IPS DF 6.9 (cell line): ENCODE measurements around the gene TRAP1.

Source experiments
- DNase-seq: peaks from one replicate; pipeline ENCODE4 v3.0.0-alpha.2; 2013; ENCODE audit warnings: low read depth, low spot score
- H3K27ac ChIP-seq: one replicate; pipeline ENCODE4 v1.5.1; 2013; ENCODE audit warnings: low read length, control low read depth
- H3K27me3 ChIP-seq: 2 replicates; pipeline ENCODE4 v1.6.1; 2013; ENCODE audit warnings: mild to moderate bottlenecking, low read length; ENCODE audit not compliant: control insufficient read depth, insufficient read depth
- H3K36me3 ChIP-seq: 2 replicates; pipeline ENCODE4 v1.6.1; 2013; ENCODE audit warnings: low read length; ENCODE audit not compliant: control insufficient read depth, insufficient read depth
- H3K4me1 ChIP-seq: 2 replicates; pipeline ENCODE4 v1.6.1; 2013; ENCODE audit warnings: low read length; ENCODE audit not compliant: control insufficient read depth, insufficient read depth
- H3K4me3 ChIP-seq: 2 replicates; pipeline ENCODE4 v1.5.1; 2013; ENCODE audit warnings: mild to moderate bottlenecking, low read length
- H3K9me3 ChIP-seq: 2 replicates; pipeline ENCODE4 v1.6.1; 2013; ENCODE audit warnings: low read length, inconsistent platforms; ENCODE audit not compliant: control insufficient read depth, insufficient read depth
- WGBS: extraction: QIAGEN DNeasy Blood & Tissue Kit; methylation state at CpG from one replicate; pipeline ENCODE4 v1.1.7; 2013; ENCODE audit warnings: mixed read lengths, missing lambda C conversion rate; ENCODE audit not compliant: insufficient read length, insufficient coverage; 5-methylcytosine and 5-hydroxymethylcytosine counted together

TRAP1 gene

GRCh38 chr16:3729161-3730112 lies 12.1 kb upstream of the TRAP1 start:
- no peak for DNase-seq
- H3K27ac ChIP-seq = no peak overlapping the region
- peaks cover 45% of the 10 kb centered on the region for H3K36me3 ChIP-seq
- no peaks in the 10 kb centered on the region for H3K27me3 ChIP-seq
- H3K4me1 ChIP-seq = no peaks in the 10 kb centered on the region
- H3K9me3 ChIP-seq = no peaks in the 10 kb centered on the region
- WGBS = no CpG with 5 or more reads among the region's 49 CpGs
- H3K4me3 ChIP-seq = no peak overlapping the region

DNA sequence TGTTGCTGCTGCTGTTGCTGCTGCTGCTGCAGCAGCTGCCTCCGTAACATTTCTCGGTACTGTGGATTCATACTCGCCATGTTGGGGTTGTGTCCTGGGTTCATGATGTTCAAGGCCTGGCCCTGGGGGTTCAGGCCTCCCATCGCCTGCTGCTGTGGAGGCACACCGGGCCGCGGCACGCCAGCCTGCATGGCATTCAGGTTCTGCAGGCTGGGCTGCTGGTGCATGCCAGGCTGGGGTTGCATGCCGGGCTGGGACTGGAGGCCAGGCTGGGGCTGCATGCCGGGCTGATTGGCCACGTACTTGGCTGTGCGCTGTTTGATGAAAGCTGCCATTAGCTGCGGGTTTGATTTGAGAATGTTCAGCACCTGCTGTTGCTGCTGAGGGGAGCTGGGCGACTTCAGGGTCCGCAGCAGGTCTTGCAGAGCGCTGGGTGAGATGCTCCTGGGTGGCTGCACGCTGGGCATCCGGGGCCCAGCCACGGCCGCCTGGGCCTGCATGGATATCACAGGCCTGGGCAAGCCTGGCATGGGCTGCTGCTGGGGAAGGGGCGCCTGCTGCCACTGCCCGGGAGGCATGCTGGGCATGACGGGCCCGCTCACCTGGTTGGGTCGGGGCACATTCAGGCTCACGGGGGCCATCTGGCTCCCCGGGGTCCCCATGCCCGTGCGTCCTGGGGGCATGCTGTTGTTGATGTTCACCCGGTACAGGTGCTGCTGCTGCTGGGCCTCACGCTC lies 11.3 kb upstream of the TRAP1 start:
- no peak for DNase-seq
- Histone ChIP-seq H3K27me3 (no peaks in the 10 kb centered on the region), H3K9me3 (no peaks in the 10 kb centered on the region), H3K36me3 (peaks cover 40% of the 10 kb centered on the region), H3K4me1 (no peaks in the 10 kb centered on the region), H3K4me3 (no peak overlapping the region), H3K27ac (no peak overlapping the region)
- no CpG with 5 or more reads among the region's 31 CpGs for WGBS

GRCh38 chr16:3727806-3728381 lies 10.6 kb upstream of the TRAP1 start:
- Histone ChIP-seq H3K36me3 (peaks cover 40% of the 10 kb centered on the region), H3K4me1 (no peaks in the 10 kb centered on the region), H3K9me3 (no peaks in the 10 kb centered on the region), H3K4me3 (no peak overlapping the region), H3K27me3 (no peaks in the 10 kb centered on the region), H3K27ac (no peak overlapping the region)
- no peak for DNase-seq
- no CpG with 5 or more reads among the region's 21 CpGs for WGBS

DNA sequence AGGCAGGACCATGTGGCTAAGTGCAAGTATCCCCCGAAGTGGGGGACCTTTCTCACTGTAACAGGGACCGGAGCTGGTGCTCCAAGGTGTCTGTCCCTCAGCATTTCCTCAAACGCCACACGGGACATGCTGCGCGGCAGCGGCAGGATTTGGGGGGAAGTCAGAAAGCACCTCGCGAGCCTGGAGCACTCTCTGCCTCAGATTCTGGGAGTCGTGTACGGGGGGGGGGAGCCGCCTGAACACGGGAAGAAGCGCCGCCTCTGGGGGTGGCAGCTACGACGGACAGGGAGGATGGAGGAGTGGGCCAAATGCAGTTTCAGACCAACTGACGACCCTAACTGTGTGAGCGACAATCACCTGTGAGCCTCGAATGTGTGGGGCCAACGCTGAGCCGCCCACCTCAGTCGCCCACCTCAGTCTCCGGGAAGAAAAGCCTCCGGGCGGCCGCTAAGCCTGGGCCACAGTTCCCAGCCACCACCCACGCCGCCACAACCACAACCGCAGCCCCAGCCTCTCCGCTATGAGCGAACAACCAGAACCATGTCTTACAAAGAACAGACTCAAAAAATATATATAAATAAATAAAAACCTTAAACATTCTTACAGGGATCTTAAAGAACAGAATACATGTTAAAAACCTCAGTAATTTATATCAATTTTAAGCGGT lies 8.8 kb upstream of the TRAP1 start:
- Histone ChIP-seq H3K27ac (no peak overlapping the region), H3K4me1 (no peaks in the 10 kb centered on the region), H3K36me3 (peaks cover 33% of the 10 kb centered on the region), H3K4me3 (no peak overlapping the region), H3K9me3 (no peaks in the 10 kb centered on the region), H3K27me3 (no peaks in the 10 kb centered on the region)
- no peak for DNase-seq
- 100% methylated on average over 2 of the region's 33 CpGs for WGBS

- WGBS = no CpG with 5 or more reads among the region's 8 CpGs
- no peak for DNase-seq
- H3K9me3 ChIP-seq = no peaks in the 10 kb centered on the region
- no peaks in the 10 kb centered on the region for H3K27me3 ChIP-seq
- no peak overlapping the region for H3K27ac ChIP-seq
- H3K4me1 ChIP-seq = no peaks in the 10 kb centered on the region
- peaks cover 27% of the 10 kb centered on the region for H3K36me3 ChIP-seq
- no peak overlapping the region for H3K4me3 ChIP-seq
Observed at GRCh38 chr16:3725276-3725675, 8.0 kb upstream of the TRAP1 start.

DNA sequence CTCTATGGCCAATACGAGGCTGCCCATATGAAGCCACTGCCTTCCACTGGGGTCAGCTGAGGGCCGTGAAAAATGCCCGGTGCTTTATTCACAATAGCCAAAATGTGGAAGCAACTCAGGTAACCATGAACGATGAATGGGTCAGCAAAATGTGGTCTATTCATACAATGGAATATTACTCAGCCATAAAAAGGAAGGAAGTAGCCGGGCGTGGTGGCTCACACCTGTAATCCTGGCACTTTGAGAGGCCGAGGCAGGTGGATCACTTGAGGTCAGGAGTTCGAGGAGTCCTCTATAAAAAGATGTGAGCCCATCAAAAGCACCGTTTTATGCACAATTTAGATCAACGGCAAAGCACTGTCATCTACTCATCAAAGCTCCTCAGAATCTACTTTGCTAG lies 5.2 kb upstream of the TRAP1 start:
- DNase-seq = no peak
- H3K9me3 ChIP-seq = no peaks in the 10 kb centered on the region
- WGBS = no CpG with 5 or more reads among the region's 10 CpGs
- no peaks in the 10 kb centered on the region; the same call in 1 of the 2 replicates for H3K36me3 ChIP-seq
- no peaks in the 10 kb centered on the region for H3K4me1 ChIP-seq
- no peak overlapping the region for H3K4me3 ChIP-seq
- H3K27me3 ChIP-seq = no peaks in the 10 kb centered on the region
- H3K27ac ChIP-seq = no peak overlapping the region

GRCh38 chr16:3720418-3720817 lies 3.1 kb upstream of the TRAP1 start:
- Histone ChIP-seq H3K4me3 (no peak overlapping the region), H3K27ac (no peak overlapping the region), H3K27me3 (no peaks in the 10 kb centered on the region), H3K9me3 (no peaks in the 10 kb centered on the region), H3K4me1 (peaks cover 1% of the 10 kb centered on the region; the same call in 1 of the 2 replicates), H3K36me3 (no peaks in the 10 kb centered on the region; the same call in 1 of the 2 replicates)
- no CpG with 5 or more reads among the region's 11 CpGs for WGBS
- no peak for DNase-seq

DNA sequence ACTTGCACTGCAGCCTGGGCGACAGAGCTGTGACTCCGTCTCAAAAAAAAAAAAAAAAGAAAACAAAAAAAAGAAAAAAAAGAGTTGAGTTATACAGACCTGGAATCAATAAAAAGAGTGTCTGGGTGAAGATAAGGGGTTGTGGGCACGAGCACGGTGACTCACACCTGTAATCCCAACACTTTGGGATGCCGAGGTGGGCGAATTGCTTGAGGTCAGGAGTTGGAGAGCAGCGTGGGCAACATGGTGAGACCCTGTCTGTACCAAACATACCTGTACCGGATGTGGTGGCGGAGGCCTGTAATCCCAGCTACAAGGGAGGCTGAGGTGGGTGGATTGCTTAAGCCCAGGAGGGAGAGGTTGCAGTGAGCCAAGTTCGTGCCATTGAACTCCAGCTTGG lies 1.3 kb upstream of the TRAP1 start:
- no peak for DNase-seq
- Histone ChIP-seq H3K36me3 (no peaks in the 10 kb centered on the region; the same call in 1 of the 2 replicates), H3K4me3 (no peak overlapping the region), H3K27ac (no peak overlapping the region), H3K27me3 (no peaks in the 10 kb centered on the region), H3K9me3 (no peaks in the 10 kb centered on the region), H3K4me1 (peaks cover 1% of the 10 kb centered on the region; the same call in 1 of the 2 replicates)
- no CpG with 5 or more reads among the region's 10 CpGs for WGBS

DNA sequence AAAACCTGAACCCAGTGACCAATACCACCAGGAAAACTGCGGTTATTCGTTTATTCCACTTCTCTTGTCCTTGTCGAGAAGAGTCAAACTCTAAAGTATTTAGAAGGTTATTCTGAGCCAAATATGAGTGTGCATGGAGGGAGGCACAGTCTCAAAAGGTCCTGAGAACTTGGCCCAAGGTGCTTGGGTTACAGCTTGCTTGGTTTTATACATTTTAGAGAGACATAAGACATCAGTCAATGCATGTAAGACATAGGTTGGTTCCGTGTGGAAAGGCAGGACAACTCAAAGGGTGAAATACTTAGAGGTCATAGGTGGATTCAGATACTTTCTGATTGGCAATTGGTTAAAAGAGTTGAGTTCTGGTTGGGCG lies 681 bp upstream of the TRAP1 start:
- DNase-seq = no peak
- no CpG with 5 or more reads among the region's 5 CpGs for WGBS
- Histone ChIP-seq H3K4me1 (peaks cover 1% of the 10 kb centered on the region; the same call in 1 of the 2 replicates), H3K27ac (no peak overlapping the region), H3K36me3 (no peaks in the 10 kb centered on the region; the same call in none of the 2 replicates), H3K9me3 (no peaks in the 10 kb centered on the region), H3K4me3 (peak overlapping the region; percentile 71; the same call in 1 of the 2 replicates), H3K27me3 (no peaks in the 10 kb centered on the region)

- Histone ChIP-seq H3K4me1 (peaks cover 1% of the 10 kb centered on the region; the same call in 1 of the 2 replicates), H3K9me3 (no peaks in the 10 kb centered on the region), H3K27ac (no peak overlapping the region), H3K36me3 (no peaks in the 10 kb centered on the region; the same call in none of the 2 replicates), H3K27me3 (no peaks in the 10 kb centered on the region), H3K4me3 (peak overlapping the region; percentile 71)
- no CpG with 5 or more reads among the region's 34 CpGs for WGBS
- DNase-seq = no peak
Observed at GRCh38 chr16:3716831-3717234, 491 bp downstream of the TRAP1 start.
